Measurements from ENCODE around the gene GOLGA1. TPM values are rescaled to one million over a fixed set of nuclear protein-coding genes. Genes with fewer than 3 reads are reported as not detected.
"Not testable (repeated sequence)": the region's sequence is repeated elsewhere in the genome, so short reads cannot be mapped to it uniquely, and the experiment has no call there.

Gene GOLGA1
- total RNA-seq, 1 experiment from 2014 or later = 17.2 TPM

DNA sequence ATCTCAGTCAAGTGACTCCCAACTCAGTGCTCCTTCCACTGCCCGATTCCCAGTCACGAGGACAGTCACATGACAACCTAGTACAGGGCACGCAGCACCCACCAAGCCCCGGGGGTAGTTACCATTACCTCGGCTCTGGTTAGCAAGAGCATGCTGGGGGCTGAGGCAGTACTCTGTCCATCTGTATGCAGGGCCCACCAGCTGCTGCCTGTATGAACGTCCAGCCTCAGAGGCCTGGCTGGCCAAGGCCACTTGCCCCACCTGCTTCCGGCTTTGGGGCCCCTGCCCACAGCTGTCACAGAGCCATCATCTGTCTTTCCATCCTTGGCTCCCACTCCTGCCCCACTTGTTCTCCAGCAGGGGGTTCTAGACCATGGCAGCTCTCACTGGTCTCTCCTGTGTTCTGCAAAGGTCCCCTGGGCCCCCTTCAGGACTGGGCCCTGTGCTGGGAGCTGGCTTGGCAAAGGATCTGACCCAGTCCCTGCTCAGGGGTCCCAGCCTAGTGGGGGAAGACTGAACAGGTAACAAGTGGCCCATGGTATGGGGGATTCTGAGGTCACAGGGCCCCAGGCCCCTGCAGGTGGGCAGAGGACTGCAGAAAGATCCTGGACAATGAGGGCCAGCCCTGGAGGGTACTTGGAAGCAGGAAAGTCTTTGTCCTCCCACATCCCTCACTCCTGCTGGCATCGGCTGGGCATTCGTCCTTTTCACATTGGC is 82.4 kb downstream of the GOLGA1 start:
- no peak for DNase-seq (ENCODE audit: low read depth)

DNA sequence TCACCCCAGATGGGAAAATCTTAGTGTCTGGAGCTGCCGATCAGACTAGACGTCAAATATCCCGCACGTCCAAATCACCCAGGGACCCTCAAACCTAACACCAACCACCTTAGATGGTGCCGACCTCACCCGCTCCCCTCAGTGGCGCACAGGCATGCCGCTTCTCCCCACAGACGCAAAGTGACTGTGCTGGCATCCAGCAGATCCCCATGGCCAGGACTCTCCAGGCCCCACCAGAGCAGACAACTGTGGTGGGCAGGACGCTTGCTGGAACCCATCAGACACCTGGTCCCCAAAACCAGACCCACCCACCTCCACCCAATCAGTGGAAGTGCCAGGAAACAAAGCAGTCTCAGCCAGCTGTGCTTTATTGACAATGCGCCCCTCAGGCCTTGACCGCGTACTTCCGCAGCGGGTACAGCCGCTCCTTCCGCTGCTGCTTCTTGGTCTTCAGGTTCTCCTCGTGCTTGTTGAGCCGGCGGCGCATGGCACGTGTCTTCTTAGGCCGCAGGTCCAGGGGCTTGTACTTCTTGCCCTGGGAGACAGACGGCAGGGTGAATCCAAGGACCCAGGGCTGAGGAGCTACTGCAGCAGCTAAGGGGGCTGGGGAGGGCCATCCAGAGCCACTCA is 83.2 kb downstream of the GOLGA1 start:
- DNase-seq (ENCODE audit: low read depth) = no peak

DNA sequence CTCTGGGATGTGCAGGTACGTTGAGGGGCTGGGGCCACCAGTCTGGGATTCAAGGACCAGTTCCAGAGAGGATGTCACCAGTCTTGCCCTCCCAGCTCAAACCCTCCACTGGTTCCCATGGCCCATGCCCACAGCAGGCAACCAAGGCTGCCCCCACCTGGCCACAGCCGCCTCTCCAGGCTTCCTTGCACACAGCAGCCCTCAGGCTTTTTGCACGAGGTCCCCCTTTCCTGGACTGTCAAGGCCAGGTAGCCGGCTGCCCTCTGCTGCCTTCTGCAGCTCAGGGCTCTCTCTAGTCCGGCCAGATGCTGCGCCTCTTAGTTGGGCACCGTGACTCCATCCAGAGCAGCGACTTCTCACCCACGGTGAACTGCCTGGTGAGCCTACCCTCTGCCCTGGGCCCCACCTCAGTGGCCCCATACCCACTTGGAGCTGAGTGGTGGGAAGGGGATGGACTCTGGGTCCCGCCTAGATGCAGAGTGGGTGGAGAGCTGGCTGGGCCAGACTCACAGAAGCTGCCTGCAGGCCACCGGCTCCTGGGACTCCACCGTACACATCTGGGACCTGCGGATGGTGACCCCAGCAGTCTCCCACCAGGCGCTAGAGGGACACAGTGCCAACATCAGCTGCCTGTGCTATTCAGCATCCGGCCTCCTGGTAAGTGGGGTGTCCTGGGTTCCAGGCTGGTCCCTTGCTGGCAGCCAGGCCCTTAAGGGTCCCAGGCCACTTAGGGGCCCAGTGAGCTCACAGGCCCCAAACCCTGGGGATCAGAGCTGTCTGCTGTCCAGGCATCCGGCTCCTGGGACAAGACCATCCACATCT is 84.7 kb downstream of the GOLGA1 start:
- DNase-seq (ENCODE audit: low read depth) = peak; percentile 81

GRCh38 chr9:124855566-124855943 is 85.3 kb downstream of the GOLGA1 start:
- no peak for DNase-seq (ENCODE audit: low read depth)

GRCh38 chr9:124854822-124855221 is 86.1 kb downstream of the GOLGA1 start:
- DNase-seq (ENCODE audit: low read depth) = no peak

- DNase-seq (ENCODE audit: low read depth) = no peak
Observed at GRCh38 chr9:124854161-124854560, 86.7 kb downstream of the GOLGA1 start.

- DNase-seq (ENCODE audit: low read depth) = no peak
Observed at GRCh38 chr9:124853605-124854143, 87.2 kb downstream of the GOLGA1 start.

- DNase-seq (ENCODE audit: low read depth) = peak; percentile 89
Observed at GRCh38 chr9:124852829-124853531, 87.9 kb downstream of the GOLGA1 start, which contains the start of gene WDR38. Gene WDR38 (plus strand): TSS chr9:124853460. CDS start chr9:124853532, 72 bp downstream.

DNA sequence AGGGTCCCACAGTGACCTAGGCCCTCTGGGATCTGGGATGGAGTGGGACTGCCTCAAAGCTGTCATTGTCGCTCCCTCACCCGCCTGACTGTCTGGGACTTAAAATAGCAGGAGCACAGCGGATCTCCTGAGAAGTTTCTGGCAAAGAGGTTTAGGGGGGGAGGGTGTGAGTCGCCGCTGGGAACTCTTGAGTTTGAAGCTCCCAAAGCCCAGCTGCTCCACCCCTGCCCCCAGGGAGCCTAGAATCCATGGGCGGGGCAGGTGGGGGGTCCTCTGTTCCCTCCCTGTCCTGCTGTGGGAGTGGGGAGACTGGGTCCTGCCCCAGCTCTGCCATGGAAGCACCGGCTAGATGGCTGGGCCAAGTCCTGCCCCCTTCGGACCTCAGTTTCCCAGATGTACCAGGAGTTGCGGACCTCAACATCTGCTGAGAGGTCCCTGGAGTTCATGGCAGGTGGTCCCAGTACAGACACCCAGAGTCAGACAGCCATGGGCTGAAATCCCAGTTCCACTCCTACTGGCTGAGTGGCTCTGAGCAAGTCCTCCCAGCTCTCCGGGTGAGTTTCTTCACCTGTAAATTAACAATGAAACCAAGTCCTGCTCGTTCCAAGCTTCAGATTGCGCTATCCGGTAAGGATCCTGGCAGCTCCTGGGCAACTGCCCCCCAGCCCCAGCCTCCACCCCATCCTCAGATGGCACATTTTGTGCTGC is 88.6 kb downstream of the GOLGA1 start:
- no peak for DNase-seq (ENCODE audit: low read depth)

- DNase-seq (ENCODE audit: low read depth) = no peak
Observed at GRCh38 chr9:124849801-124850200, 91.1 kb downstream of the GOLGA1 start.

- no peak for DNase-seq (ENCODE audit: low read depth)
Observed at GRCh38 chr9:124846969-124847368, 93.9 kb downstream of the GOLGA1 start.

- not testable (repeated sequence) for DNase-seq (ENCODE audit: low read depth)
Observed at GRCh38 chr9:124846467-124846866, 94.4 kb downstream of the GOLGA1 start.

DNA sequence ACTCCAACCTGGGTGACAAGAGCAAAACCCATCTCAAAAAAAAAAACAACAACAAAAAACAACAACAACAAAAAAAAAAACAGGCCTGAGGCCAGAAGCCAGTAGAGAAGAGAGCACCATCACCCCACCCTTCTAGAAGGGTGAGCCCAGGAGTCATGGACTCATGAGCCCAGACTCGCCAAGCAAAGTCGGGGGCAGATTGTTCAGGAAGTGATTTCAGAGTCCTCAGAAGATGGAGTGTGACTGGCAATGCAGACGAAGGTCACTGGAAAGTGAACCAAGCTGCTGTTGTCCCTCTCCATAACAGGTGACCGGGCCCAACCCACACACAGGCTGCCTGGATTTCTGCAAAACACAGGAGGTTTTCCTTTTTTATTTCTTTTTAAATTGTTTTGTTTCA is 96.6 kb downstream of the GOLGA1 start:
- no peak for DNase-seq (ENCODE audit: low read depth)

- peak; percentile 60 for DNase-seq (ENCODE audit: low read depth)
Observed at GRCh38 chr9:124843456-124844034, 97.3 kb downstream of the GOLGA1 start.

DNA sequence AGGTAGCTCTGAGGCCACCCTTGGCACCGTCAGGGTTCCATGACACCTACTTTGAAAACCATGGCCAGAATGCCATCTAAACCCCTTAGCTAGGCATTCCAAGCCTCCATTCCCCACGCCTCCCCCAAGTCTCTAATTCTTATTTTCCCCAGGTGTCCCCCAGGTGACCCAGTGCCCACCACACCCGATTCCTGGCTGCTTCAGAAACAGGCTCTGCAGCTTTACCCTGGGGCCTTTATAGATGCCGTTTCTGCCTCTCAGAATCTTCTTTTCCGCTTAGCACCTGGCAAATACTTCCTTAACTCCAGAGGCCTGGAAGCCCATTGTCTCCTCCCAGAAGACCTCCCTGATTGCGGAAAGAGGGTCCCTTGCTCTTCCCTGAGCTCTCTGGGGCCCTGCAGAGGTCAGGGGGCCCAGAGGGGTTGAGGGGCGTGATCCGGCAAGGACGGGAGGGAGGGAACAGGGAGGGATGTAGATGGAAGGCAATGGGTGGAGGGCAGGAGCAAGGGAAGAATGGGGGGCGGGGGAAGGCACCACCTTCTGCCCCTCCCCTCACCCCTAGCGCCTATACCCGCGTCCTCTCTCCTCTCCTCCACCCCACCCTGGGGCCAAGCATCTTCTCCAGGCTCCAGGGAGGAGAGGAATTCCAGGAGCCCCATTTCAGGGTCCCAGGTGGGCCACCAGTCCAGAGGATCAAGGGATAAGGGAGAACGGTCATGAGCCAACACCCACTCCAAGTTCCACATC is 99.6 kb downstream of the GOLGA1 start:
- DNase-seq (ENCODE audit: low read depth) = no peak

DNA sequence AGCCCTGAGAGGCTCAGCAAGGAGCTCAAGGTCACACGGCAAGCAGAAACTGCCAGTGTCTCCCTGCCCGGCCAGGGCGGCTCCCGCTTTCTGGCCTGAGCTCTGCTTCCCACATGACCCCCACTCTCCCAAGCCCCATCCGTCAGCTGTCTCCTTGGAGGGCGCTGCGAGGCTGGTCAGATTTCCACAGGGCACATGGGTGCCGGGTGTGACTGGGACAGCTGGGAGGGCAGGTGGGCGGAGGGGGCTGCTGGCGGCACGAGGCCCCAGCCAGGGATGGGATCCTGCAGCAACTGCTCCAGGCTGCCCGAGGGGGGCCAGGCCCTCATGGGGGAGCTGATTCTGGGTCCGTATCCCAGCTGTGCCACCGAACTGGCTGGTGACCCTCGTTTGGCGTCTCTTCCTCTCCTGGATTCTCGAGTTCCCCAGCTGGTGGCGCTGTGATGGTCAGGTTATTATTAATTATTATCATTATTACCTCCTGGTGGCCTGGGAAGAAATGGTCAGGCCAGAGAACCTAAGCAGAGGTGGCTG is 100.5 kb downstream of the GOLGA1 start:
- DNase-seq (ENCODE audit: low read depth) = no peak

DNA sequence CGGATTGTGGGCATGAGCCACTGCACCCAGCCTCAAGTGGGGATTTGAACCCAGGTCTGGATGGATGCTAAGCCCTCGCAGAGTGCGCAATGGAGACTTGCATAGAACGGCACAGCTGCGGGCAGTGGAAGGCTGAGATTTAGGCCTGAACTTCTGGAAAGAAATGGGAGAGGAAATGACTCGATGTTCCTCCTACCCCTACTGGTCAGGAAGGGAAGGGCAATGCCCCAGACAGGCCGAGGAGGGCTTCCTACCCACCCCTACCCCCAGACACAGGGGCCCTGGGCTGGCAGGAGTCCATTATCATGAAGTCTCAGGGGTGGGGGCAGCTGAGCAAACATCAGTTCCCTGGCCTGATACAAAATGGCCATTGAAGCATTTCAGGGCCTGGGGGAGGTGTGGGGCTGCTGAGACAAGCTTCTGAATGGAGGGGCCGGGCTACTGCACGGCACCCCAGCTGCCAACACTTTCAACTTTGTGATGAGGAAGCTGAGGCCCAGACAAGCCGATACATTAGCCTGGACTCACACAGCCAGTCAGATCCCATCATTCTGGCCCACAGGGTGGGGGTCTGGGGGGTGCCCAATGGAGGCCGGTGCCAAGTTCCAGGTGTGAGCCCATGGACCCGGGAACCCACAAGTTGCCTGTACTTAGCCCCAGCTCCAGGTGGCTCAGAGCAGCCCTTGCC is 101.1 kb downstream of the GOLGA1 start:
- peak; percentile 69 for DNase-seq (ENCODE audit: low read depth)

DNA sequence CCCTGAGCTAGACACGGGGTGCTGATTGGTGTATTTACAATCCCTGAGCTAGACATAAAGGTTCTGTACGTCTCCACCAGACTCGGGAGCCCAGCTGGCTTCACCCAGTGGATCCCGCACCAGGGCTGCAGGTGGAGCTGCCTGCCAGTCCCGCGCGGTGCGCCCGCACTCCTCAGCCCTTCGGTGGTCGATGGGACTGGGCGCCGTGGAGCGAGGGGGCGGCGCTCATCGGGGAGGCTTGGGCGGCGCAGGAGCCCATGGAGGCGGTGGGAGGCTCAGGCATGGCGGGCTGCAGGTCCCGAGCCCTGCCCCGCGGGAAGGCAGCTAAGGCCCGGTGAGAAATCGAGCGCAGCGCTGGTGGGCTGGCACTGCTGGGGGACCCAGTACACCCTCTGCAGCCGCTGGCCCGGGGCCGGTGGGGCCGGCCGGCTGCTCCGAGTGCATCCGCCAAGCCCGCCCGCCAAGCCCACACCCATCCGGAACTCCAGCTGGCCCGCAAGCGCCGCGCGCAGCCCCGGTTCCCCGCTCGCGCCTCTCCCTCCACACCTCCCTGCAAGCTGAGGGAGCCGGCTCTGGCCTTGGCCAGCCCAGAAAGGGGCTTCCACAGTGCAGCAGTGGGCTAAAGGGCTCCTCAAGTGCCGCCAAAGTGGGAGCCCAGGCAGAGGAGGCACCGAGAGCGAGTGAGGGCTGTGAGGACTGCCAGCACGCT is 102.2 kb downstream of the GOLGA1 start:
- not testable (repeated sequence) for DNase-seq (ENCODE audit: low read depth)

Data from Daoy (cell line).